WTC11 (cell line): Measurements from ENCODE around the gene GPR68. TPM values are rescaled to one million over a fixed set of nuclear protein-coding genes. Genes with fewer than 3 reads are reported as not detected.

ENCODE experiments used
- ATAC-seq: fragments of 200-7000 bp; cut with Tn5 transposase; 2 replicates; pipeline ENCODE4 v1.10.0; 2021; ENCODE audit warnings: mild to moderate bottlenecking, moderate library complexity
- CTCF ChIA-PET: fragments of 300-600 bp; sonication (Branson Sonifier 250); formaldehyde crosslinking; loops from one replicate; lab custom pipeline; 2021; ENCODE audit warnings: antibody characterized with exemption; lab: Charles Lee
- POLR2A ChIA-PET: fragments of 350-600 bp; sonication (Branson Sonifier 250); formaldehyde crosslinking; loops from one replicate; lab custom pipeline; 2021; ENCODE audit warnings: antibody characterized with exemption; lab: Charles Lee
- DNase-seq: peaks from one replicate; pipeline ENCODE4 v3.0.0; 2021; ENCODE audit warnings: low spot score
- H3K27ac Mint-ChIP-seq: 2 replicates; pipeline ENCODE4 v1.8.0; 2021; ENCODE audit warnings: mixed read lengths
- H3K27me3 Mint-ChIP-seq: 2 replicates; pipeline ENCODE4 v1.8.0; 2021; ENCODE audit warnings: low read depth, mild to moderate bottlenecking, moderate library complexity, mixed read lengths
- H3K36me3 Mint-ChIP-seq: 2 replicates; pipeline ENCODE4 v1.8.0; 2021; ENCODE audit warnings: mixed read lengths
- H3K4me1 Mint-ChIP-seq: 2 replicates; pipeline ENCODE4 v1.8.0; 2022; ENCODE audit warnings: mixed read lengths
- H3K4me3 Mint-ChIP-seq: 2 replicates; pipeline ENCODE4 v1.8.0; 2021; ENCODE audit warnings: mild to moderate bottlenecking, moderate library complexity, mixed read lengths
- H3K9me3 Mint-ChIP-seq: 2 replicates; pipeline ENCODE4 v1.8.0; 2021; ENCODE audit warnings: mixed read lengths
- CREM ChIP-seq: sonication (generic); formaldehyde crosslinking; IDR thresholded peaks from 2 replicates; pipeline ENCODE4 v1.8.1; 2022; ENCODE audit warnings: mild to moderate bottlenecking, missing genetic modification reagents, moderate library complexity
- CTCF ChIP-seq: fragments of 200-600 bp; IDR thresholded peaks from 2 replicates; pipeline ENCODE4 v1.8.0; 2022; ENCODE audit warnings: antibody characterized with exemption
- E2F1 ChIP-seq: sonication (generic); formaldehyde crosslinking; IDR thresholded peaks from 2 replicates; pipeline ENCODE4 v1.8.0; 2022; ENCODE audit warnings: mild to moderate bottlenecking, missing genetic modification reagents
- E2F4 ChIP-seq: sonication (generic); formaldehyde crosslinking; IDR thresholded peaks from 2 replicates; pipeline ENCODE4 v1.8.1; 2022; ENCODE audit warnings: low read depth, mild to moderate bottlenecking, moderate library complexity, missing genetic modification reagents, borderline replicate concordance
- E2F5 ChIP-seq: sonication (generic); formaldehyde crosslinking; IDR thresholded peaks from 2 replicates; pipeline ENCODE4 v1.8.1; 2022; ENCODE audit warnings: mild to moderate bottlenecking, moderate library complexity, missing genetic modification reagents
- EMX1 ChIP-seq: fragments of 250-450 bp; sonication (Bioruptor Pico); IDR thresholded peaks from 2 replicates; pipeline ENCODE4 v1.8.0; 2021; ENCODE audit warnings: mild to moderate bottlenecking
- ESRRA ChIP-seq: sonication (generic); formaldehyde crosslinking; IDR thresholded peaks from 2 replicates; pipeline ENCODE4 v1.8.1; 2022; ENCODE audit warnings: mild to moderate bottlenecking, missing genetic modification reagents, borderline replicate concordance
- GABPB1 ChIP-seq: sonication (generic); formaldehyde crosslinking; IDR thresholded peaks from 2 replicates; pipeline ENCODE4 v1.8.1; 2023; ENCODE audit warnings: mild to moderate bottlenecking, missing genetic modification reagents
- IRF1 ChIP-seq: sonication (generic); formaldehyde crosslinking; IDR thresholded peaks from 2 replicates; pipeline ENCODE4 v1.8.0; 2023; ENCODE audit warnings: missing genetic modification reagents
- JAZF1 ChIP-seq: fragments of 250-450 bp; sonication (Bioruptor Pico); IDR thresholded peaks from 2 replicates; pipeline ENCODE4 v1.9.0; 2021; ENCODE audit warnings: moderate library complexity, mild to moderate bottlenecking, inconsistent platforms
- NFATC4 ChIP-seq: fragments of 250-450 bp; sonication (Bioruptor Pico); IDR thresholded peaks from 2 replicates; pipeline ENCODE4 v1.9.0; 2021; ENCODE audit warnings: mild to moderate bottlenecking
- NR1H2 ChIP-seq: sonication (generic); formaldehyde crosslinking; IDR thresholded peaks from 2 replicates; pipeline ENCODE4 v1.9.0; 2021; ENCODE audit warnings: mild to moderate bottlenecking, moderate library complexity, missing genetic modification reagents
- NR3C1 ChIP-seq: sonication (generic); formaldehyde crosslinking; conservative IDR thresholded peaks from 2 replicates; pipeline ENCODE4 v1.8.1; 2023; ENCODE audit warnings: low read depth, mild to moderate bottlenecking, missing genetic modification reagents
- PREB ChIP-seq: sonication (generic); formaldehyde crosslinking; IDR thresholded peaks from 2 replicates; pipeline ENCODE4 v1.8.1; 2022; ENCODE audit warnings: mild to moderate bottlenecking, missing genetic modification reagents, moderate library complexity, borderline replicate concordance
- SMAD3 ChIP-seq: sonication (generic); formaldehyde crosslinking; IDR thresholded peaks from 2 replicates; pipeline ENCODE4 v1.8.0; 2022; ENCODE audit warnings: missing genetic modification reagents, mild to moderate bottlenecking, borderline replicate concordance
- SMAD4 ChIP-seq: sonication (generic); formaldehyde crosslinking; IDR thresholded peaks from 2 replicates; pipeline ENCODE4 v1.8.0; 2022; ENCODE audit warnings: mild to moderate bottlenecking, missing genetic modification reagents
- STAT6 ChIP-seq: sonication (generic); formaldehyde crosslinking; conservative IDR thresholded peaks from 2 replicates; pipeline ENCODE4 v1.8.1; 2023; ENCODE audit warnings: mild to moderate bottlenecking, low read depth, missing genetic modification reagents, moderate library complexity
- TCF7 ChIP-seq: sonication (generic); formaldehyde crosslinking; IDR thresholded peaks from 2 replicates; pipeline ENCODE4 v1.8.0; 2022; ENCODE audit warnings: mild to moderate bottlenecking, low read depth, missing genetic modification reagents, moderate library complexity
- TEAD1 ChIP-seq: sonication (generic); formaldehyde crosslinking; IDR thresholded peaks from 2 replicates; pipeline ENCODE4 v1.8.0; 2022; ENCODE audit warnings: mild to moderate bottlenecking, missing genetic modification reagents
- ZBTB21 ChIP-seq: sonication (generic); formaldehyde crosslinking; IDR thresholded peaks from 2 replicates; pipeline ENCODE4 v1.8.1; 2023; ENCODE audit warnings: mild to moderate bottlenecking, missing genetic modification reagents, borderline replicate concordance
- ZMAT4 ChIP-seq: fragments of 250-450 bp; sonication (Bioruptor Pico); IDR thresholded peaks from 2 replicates; pipeline ENCODE4 v1.9.0; 2021; ENCODE audit warnings: mild to moderate bottlenecking
- ZNF121 ChIP-seq: sonication (generic); formaldehyde crosslinking; IDR thresholded peaks from 2 replicates; pipeline ENCODE4 v1.8.0; 2023; ENCODE audit warnings: missing genetic modification reagents
- ZNF138 ChIP-seq: sonication (generic); formaldehyde crosslinking; conservative IDR thresholded peaks from 2 replicates; pipeline ENCODE4 v1.8.1; 2022; ENCODE audit warnings: mild to moderate bottlenecking, moderate library complexity, missing genetic modification reagents
- ZNF219 ChIP-seq: sonication (generic); formaldehyde crosslinking; IDR thresholded peaks from 2 replicates; pipeline ENCODE4 v1.8.0; 2023; ENCODE audit warnings: missing genetic modification reagents, mild to moderate bottlenecking, borderline replicate concordance
- ZNF317 ChIP-seq: sonication (generic); formaldehyde crosslinking; IDR thresholded peaks from 2 replicates; pipeline ENCODE4 v1.8.1; 2023; ENCODE audit warnings: low read depth, mild to moderate bottlenecking, moderate library complexity, missing genetic modification reagents, borderline replicate concordance
- ZNF671 ChIP-seq: fragments of 250-450 bp; sonication (Bioruptor Pico); IDR thresholded peaks from 2 replicates; pipeline ENCODE4 v1.8.0; 2021; ENCODE audit warnings: mild to moderate bottlenecking
- total RNA-seq: library from RNA; stranded (reverse); gene quantifications from 3 replicates; pipeline ENCODE4 v1.2.3, GENCODE V29; 2021

The GPR68 gene
- total RNA-seq, 1 experiment from 2014 or later: 0.28 TPM

GRCh38 chr14:91293281-91293680 lies 48.8 kb upstream of the GPR68 start:
- no peak for TF ChIP-seq SMAD4 (CRISPR knock-in tag)
- no peak for TF ChIP-seq STAT6
- TF ChIP-seq NR1H2 (CRISPR knock-in tag): no peak
- TF ChIP-seq NFATC4 (CRISPR knock-in tag): no peak
- TF ChIP-seq ZNF317: no peak
- no peak for TF ChIP-seq ZNF219 (CRISPR knock-in tag)
- no peak for TF ChIP-seq ESRRA
- TF ChIP-seq CREM (CRISPR knock-in tag): no peak
- TF ChIP-seq ZBTB21 (CRISPR knock-in tag): no peak
- TF ChIP-seq E2F5 (CRISPR knock-in tag): no peak
- no peak for TF ChIP-seq GABPB1
- Mint-ChIP-seq H3K36me3 (peaks cover 69% of the 10 kb centered on the region), H3K27ac (no peak overlapping the region), H3K4me3 (no peak overlapping the region), H3K9me3 (no peaks in the 10 kb centered on the region), H3K27me3 (no peaks in the 10 kb centered on the region), H3K4me1 (no peaks in the 10 kb centered on the region)
- CTCF ChIA-PET: interaction anchor here (0.6 to 0.8 kb wide), 5 partner anchors 41 to 868 kb away, joined by 3 to 5 read pairs (median 3); partner anchors contain the start of gene CCDC88C
- DNase-seq: no peak
- POLR2A ChIA-PET: interaction anchor here (0.6 kb wide), 1 partner anchor 121 kb away, joined by 3 read pairs; no protein-coding TSS in a partner anchor
- ATAC-seq: no peak

GRCh38 chr14:91292491-91292890 lies 48.0 kb upstream of the GPR68 start:
- H3K9me3 Mint-ChIP-seq: no peaks in the 10 kb centered on the region
- H3K27me3 Mint-ChIP-seq: no peaks in the 10 kb centered on the region
- H3K4me3 Mint-ChIP-seq: no peak overlapping the region
- TF ChIP-seq TEAD1 (CRISPR knock-in tag) (no peak), E2F1 (no peak), ZMAT4 (CRISPR knock-in tag) (no peak), CTCF (no peak), EMX1 (CRISPR knock-in tag) (no peak), NR3C1 (CRISPR knock-in tag) (no peak), ZNF671 (no peak), SMAD3 (CRISPR knock-in tag) (no peak), TCF7 (CRISPR knock-in tag) (no peak), JAZF1 (CRISPR knock-in tag) (no peak), ZBTB21 (CRISPR knock-in tag) (no peak), GABPB1 (no peak), E2F4 (CRISPR knock-in tag) (no peak), IRF1 (no peak), ZNF121 (CRISPR knock-in tag) (no peak), ZNF138 (CRISPR knock-in tag) (no peak), PREB (CRISPR knock-in tag) (no peak)
- ChIA-PET CTCF (interaction anchor here (0.5 to 0.6 kb wide), 2 partner anchors 125 to 137 kb away, joined by 4 to 5 read pairs; partner anchors contain the start of gene CCDC88C), POLR2A (no interaction called here)
- ATAC-seq: no peak
- peaks cover 73% of the 10 kb centered on the region for H3K36me3 Mint-ChIP-seq
- no peak for DNase-seq
- no peaks in the 10 kb centered on the region for H3K4me1 Mint-ChIP-seq
- peak overlapping the region; percentile 60 for H3K27ac Mint-ChIP-seq
